PC-3 (cell line): ENCODE data around the gene ECE1. TPM values are rescaled to one million over a fixed set of nuclear protein-coding genes. Genes with fewer than 3 reads are reported as not detected.

Experiments
- ATAC-seq: fragments of 200-7000 bp; cut with Tn5 transposase; 2 replicates; pipeline ENCODE4 v1.9.1; 2020; ENCODE audit warnings: mild to moderate bottlenecking, moderate library complexity
- BruUV-seq: library from RNA; stranded (reverse); fragments of 400-500 nt; replicated peaks from 2 replicates; lab custom pipeline; 2021; lab: Mats Ljungman, UMichigan
- CTCF ChIA-PET: fragments of 300-600 bp; sonication (Branson Sonifier 250); formaldehyde crosslinking; loops from one replicate; lab custom pipeline; 2022; ENCODE audit warnings: antibody characterized with exemption; lab: Charles Lee
- POLR2A ChIA-PET: fragments of 300-600 bp; sonication (Branson Sonifier 250); formaldehyde crosslinking; loops from one replicate; lab custom pipeline; 2022; ENCODE audit warnings: antibody characterized with exemption; ENCODE audit not compliant: unreplicated experiment; lab: Charles Lee
- DNase-seq: peaks from one replicate; pipeline ENCODE4 v3.0.0-alpha.2; 2015
- H2AFZ ChIP-seq: fragments of 300-600 bp; sonication (generic); 2 replicates; pipeline ENCODE4 v1.6.0; 2016; ENCODE audit warnings: antibody characterized with exemption, low read length
- H3F3A ChIP-seq: fragments of 300-600 bp; sonication (generic); one replicate; pipeline ENCODE4 v1.6.0; 2017; ENCODE audit warnings: antibody characterized with exemption, low read length, control low read depth, mild to moderate bottlenecking; ENCODE audit not compliant: unreplicated experiment
- H3K27ac ChIP-seq: fragments of 300-600 bp; sonication (generic); 2 replicates; pipeline ENCODE4 v1.5.1; 2016; ENCODE audit warnings: mild to moderate bottlenecking, low read length
- H3K27me3 ChIP-seq: fragments of 300-600 bp; sonication (generic); 2 replicates; pipeline ENCODE4 v1.6.1; 2016; ENCODE audit warnings: low read length, mixed read lengths
- H3K36me3 ChIP-seq: fragments of 300-600 bp; sonication (generic); 2 replicates; pipeline ENCODE4 v1.6.1; 2016; ENCODE audit warnings: low read depth, mixed run types, low read length, mixed read lengths
- H3K4me1 ChIP-seq: fragments of 300-600 bp; sonication (generic); 2 replicates; pipeline ENCODE4 v1.5.1; 2016; ENCODE audit warnings: low read length; ENCODE audit not compliant: insufficient read depth
- H3K4me2 ChIP-seq: fragments of 300-600 bp; sonication (generic); 2 replicates; pipeline ENCODE4 v1.6.0; 2016; ENCODE audit warnings: low read length
- H3K4me3 ChIP-seq: fragments of 300-600 bp; sonication (generic); 2 replicates; pipeline ENCODE4 v1.5.1; 2016; ENCODE audit warnings: mild to moderate bottlenecking, low read length, mixed read lengths
- H3K79me2 ChIP-seq: fragments of 300-600 bp; sonication (generic); 2 replicates; pipeline ENCODE4 v1.6.1; 2017; ENCODE audit warnings: low read length, mixed read lengths
- H3K9ac ChIP-seq: fragments of 300-600 bp; sonication (generic); 2 replicates; pipeline ENCODE4 v1.6.0; 2016; ENCODE audit warnings: mild to moderate bottlenecking, low read length
- H3K9me2 ChIP-seq: fragments of 300-600 bp; sonication (generic); replicated peaks from 2 replicates; pipeline ENCODE4 v1.6.1; 2016; ENCODE audit warnings: mixed run types, low read length, mixed read lengths
- H3K9me3 ChIP-seq: fragments of 300-600 bp; sonication (generic); 2 replicates; pipeline ENCODE4 v1.6.1; 2016; ENCODE audit warnings: low read length, mixed read lengths
- H4K20me1 ChIP-seq: fragments of 300-600 bp; sonication (generic); 2 replicates; pipeline ENCODE4 v1.6.1; 2016; ENCODE audit warnings: low read length, mixed read lengths
- EZH2 ChIP-seq: fragments of 300-600 bp; sonication (generic); IDR thresholded peaks from one replicate; pipeline ENCODE4 v1.6.1; 2017; ENCODE audit warnings: antibody characterized with exemption, mild to moderate bottlenecking, low read length; ENCODE audit not compliant: unreplicated experiment
- EZH2phosphoT487 ChIP-seq: fragments of 300-600 bp; sonication (generic); IDR thresholded peaks from 2 replicates; pipeline ENCODE4 v1.6.1; 2018; ENCODE audit warnings: mild to moderate bottlenecking, antibody characterized with exemption, low read length, borderline replicate concordance
- intact Hi-C: fragments of 100-400 bp; cut with micrococcal nuclease; formaldehyde crosslinking; loops from 2 replicates; pipeline ENCODE4 v1.9.0; 2023
- total RNA-seq: library from RNA; depleted of rRNA; stranded (reverse); fragments of >200 nt; gene quantifications from 2 replicates; pipeline ENCODE4 v1.2.3, GENCODE V29; 2014
- TF ChIP-seq, protein P1 (sequence below): fragments of 300-600 bp; sonication (generic); conservative IDR thresholded peaks from 2 replicates; pipeline ENCODE4 v1.5.1; 2017; ENCODE audit warnings: antibody characterized with exemption, low read depth, mild to moderate bottlenecking, low read length

ECE1 gene
- total RNA-seq, 1 experiment from 2014 or later: 86.8 TPM

DNA sequence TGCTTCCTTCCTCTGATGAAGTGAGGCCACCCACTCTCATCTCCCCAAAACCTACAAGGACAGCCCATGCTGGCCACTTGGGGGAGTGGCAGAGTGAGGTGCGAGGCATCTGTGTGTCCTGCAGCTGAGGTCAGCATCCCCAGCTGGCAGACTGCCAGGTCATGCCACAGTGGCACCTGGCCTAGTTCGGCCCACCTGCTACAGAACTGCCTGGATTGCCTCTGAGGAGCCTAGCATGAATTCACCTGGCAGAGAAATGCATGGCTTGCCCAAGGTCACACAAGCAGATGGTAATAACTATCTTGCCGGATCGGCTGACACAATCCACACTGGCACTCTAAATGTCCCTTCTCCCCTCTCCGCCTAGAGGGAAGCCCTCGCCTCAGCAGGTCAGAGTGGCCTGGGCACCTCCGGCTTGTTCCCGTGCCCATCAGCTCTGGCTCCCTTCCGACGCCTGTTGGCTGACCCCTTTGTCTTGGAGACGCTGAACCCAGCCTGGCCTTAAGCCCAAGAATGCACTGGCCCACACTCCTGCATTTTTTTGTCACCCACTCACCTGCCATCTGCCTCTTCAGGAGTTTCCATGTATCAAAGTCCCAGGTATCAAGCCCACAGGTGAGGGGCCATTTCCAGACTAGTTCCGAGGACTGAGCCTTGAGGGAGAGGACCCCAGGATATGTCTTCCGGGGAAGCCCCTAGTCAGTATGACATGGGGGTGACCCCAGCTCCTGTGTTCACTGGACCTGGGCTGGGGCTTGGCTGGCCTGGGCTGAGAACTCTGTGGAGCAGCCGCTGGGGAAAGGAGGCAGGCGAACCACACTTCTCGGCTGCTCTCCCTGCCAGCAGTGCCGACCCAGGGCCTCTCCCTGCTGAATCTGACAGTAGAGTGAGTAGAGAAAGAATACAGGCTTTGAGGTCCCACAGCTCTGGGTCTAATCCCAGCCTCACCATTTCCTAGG lies 21.7 kb downstream of the ECE1 start:
- DNase-seq: no peak
- H3K27ac ChIP-seq: no peak overlapping the region
- peaks cover 4% of the 10 kb centered on the region for H3F3A ChIP-seq
- peaks cover 23% of the 10 kb centered on the region for H3K4me1 ChIP-seq
- H3K79me2 ChIP-seq: no peaks in the 10 kb centered on the region
- H3K4me3 ChIP-seq: no peak overlapping the region
- no peak for ATAC-seq
- peaks cover 26% of the 10 kb centered on the region for H3K36me3 ChIP-seq
- no TSS peak for BruUV-seq
- ChIA-PET POLR2A (no interaction called here), CTCF (interaction anchor here (0.6 kb wide), 2 partner anchors 19 to 379 kb away, joined by 3 read pairs; no protein-coding TSS in a partner anchor)
- TF ChIP-seq EZH2phosphoT487 (no peak), EZH2 (no peak)
- TF ChIP-seq, protein P1, sequence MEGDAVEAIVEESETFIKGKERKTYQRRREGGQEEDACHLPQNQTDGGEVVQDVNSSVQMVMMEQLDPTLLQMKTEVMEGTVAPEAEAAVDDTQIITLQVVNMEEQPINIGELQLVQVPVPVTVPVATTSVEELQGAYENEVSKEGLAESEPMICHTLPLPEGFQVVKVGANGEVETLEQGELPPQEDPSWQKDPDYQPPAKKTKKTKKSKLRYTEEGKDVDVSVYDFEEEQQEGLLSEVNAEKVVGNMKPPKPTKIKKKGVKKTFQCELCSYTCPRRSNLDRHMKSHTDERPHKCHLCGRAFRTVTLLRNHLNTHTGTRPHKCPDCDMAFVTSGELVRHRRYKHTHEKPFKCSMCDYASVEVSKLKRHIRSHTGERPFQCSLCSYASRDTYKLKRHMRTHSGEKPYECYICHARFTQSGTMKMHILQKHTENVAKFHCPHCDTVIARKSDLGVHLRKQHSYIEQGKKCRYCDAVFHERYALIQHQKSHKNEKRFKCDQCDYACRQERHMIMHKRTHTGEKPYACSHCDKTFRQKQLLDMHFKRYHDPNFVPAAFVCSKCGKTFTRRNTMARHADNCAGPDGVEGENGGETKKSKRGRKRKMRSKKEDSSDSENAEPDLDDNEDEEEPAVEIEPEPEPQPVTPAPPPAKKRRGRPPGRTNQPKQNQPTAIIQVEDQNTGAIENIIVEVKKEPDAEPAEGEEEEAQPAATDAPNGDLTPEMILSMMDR: no peak
- intact Hi-C loops: no loop called here
- H4K20me1 ChIP-seq: no peaks in the 10 kb centered on the region
- no peaks in the 10 kb centered on the region for H3K9me2 ChIP-seq
- no peak overlapping the region for H2AFZ ChIP-seq
- H3K4me2 ChIP-seq: no peak overlapping the region
- no peak overlapping the region for H3K9ac ChIP-seq
- H3K9me3 ChIP-seq: no peaks in the 10 kb centered on the region
- no peaks in the 10 kb centered on the region for H3K27me3 ChIP-seq

GRCh38 chr1:21267191-21268077 lies 22.8 kb downstream of the ECE1 start:
- Histone ChIP-seq H3K4me1 (peaks cover 30% of the 10 kb centered on the region), H4K20me1 (no peaks in the 10 kb centered on the region), H3K79me2 (no peaks in the 10 kb centered on the region), H3K27me3 (no peaks in the 10 kb centered on the region), H3K9me3 (no peaks in the 10 kb centered on the region), H3K4me3 (no peak overlapping the region), H3K27ac (no peak overlapping the region), H3K9me2 (no peaks in the 10 kb centered on the region), H3K4me2 (no peak overlapping the region), H2AFZ (no peak overlapping the region), H3K36me3 (peaks cover 26% of the 10 kb centered on the region), H3K9ac (no peak overlapping the region), H3F3A (peaks cover 4% of the 10 kb centered on the region)
- DNase-seq (no peak), ATAC-seq (no peak)
- BruUV-seq: no TSS peak
- ChIA-PET CTCF (no interaction called here), POLR2A (no interaction called here)
- TF ChIP-seq EZH2 (no peak), EZH2phosphoT487 (no peak)
- TF ChIP-seq, protein P1: no peak
- intact Hi-C loops: no loop called here
